ENCODE data around the gene NAP1L1. TPM values are rescaled to one million over a fixed set of nuclear protein-coding genes. Genes with fewer than 3 reads are reported as not detected.

NAP1L1 gene
- total RNA-seq, 2 experiments from 2014 or later: 646 to 654 TPM

GRCh38 chr12:76109879-76110278, 25.4 kb upstream of the NAP1L1 start:
- ATAC-seq (ENCODE audit: poor library complexity): no peak
- no peak overlapping the region for H3K27ac ChIP-seq (ENCODE audit: low read depth in 1 of 2, low read length in 2 of 2)
- H3K27ac Mint-ChIP-seq: no peak overlapping the region

GRCh38 chr12:76108356-76108755, 23.9 kb upstream of the NAP1L1 start:
- intact Hi-C loops (cut with DNase I, micrococcal nuclease): no loop called here
- H3K27me3 ChIP-seq (ENCODE audit: control insufficient read depth in 1 of 2, insufficient read depth in 2 of 2, low read length in 2 of 2): no peaks in the 10 kb centered on the region
- H3K4me1 Mint-ChIP-seq (ENCODE audit: low read depth): no peaks in the 10 kb centered on the region
- CTCF ChIA-PET: interaction anchor here (0.6 kb wide), 1 partner anchor 39 kb away, joined by 3 read pairs; no protein-coding TSS in a partner anchor
- POLR2A ChIA-PET: no interaction called here
- ATAC-seq (ENCODE audit: poor library complexity) (no peak), DNase-seq (no peak)
- no peak overlapping the region for H3K27ac ChIP-seq (ENCODE audit: low read depth in 1 of 2, low read length in 2 of 2)
- no peaks in the 10 kb centered on the region for H3K36me3 Mint-ChIP-seq (ENCODE audit: low read depth)
- H3K4me1 ChIP-seq (ENCODE audit: insufficient read depth, low read length): no peaks in the 10 kb centered on the region
- TF ChIP-seq CTCF (IDR thresholded peaks at IDR 0.05): no peak
- no peaks in the 10 kb centered on the region for H3K9me3 ChIP-seq (ENCODE audit: control insufficient read depth in 1 of 2, insufficient read depth in 1 of 2, low read length in 2 of 2)
- H3K4me3 Mint-ChIP-seq: no peak overlapping the region
- H3K27ac Mint-ChIP-seq: no peak overlapping the region
- H3K27me3 Mint-ChIP-seq: peaks cover 4% of the 10 kb centered on the region
- H3K9me3 Mint-ChIP-seq: no peaks in the 10 kb centered on the region
- no peaks in the 10 kb centered on the region for H3K36me3 ChIP-seq (ENCODE audit: insufficient read depth, low read length)
- H3K4me3 ChIP-seq (ENCODE audit: low read length): no peak overlapping the region

More at GRCh38 chr12:76109879-76110278, 25.4 kb upstream of the NAP1L1 start:
- intact Hi-C loops (cut with DNase I, micrococcal nuclease): no loop called here
- Histone ChIP-seq H3K27me3 (ENCODE audit: control insufficient read depth in 1 of 2, insufficient read depth in 2 of 2, low read length in 2 of 2) (no peaks in the 10 kb centered on the region), H3K4me3 (ENCODE audit: low read length) (no peak overlapping the region), H3K4me1 (ENCODE audit: insufficient read depth, low read length) (no peaks in the 10 kb centered on the region), H3K36me3 (ENCODE audit: insufficient read depth, low read length) (no peaks in the 10 kb centered on the region), H3K9me3 (ENCODE audit: control insufficient read depth in 1 of 2, insufficient read depth in 1 of 2, low read length in 2 of 2) (no peaks in the 10 kb centered on the region)
- TF ChIP-seq CTCF (IDR thresholded peaks at IDR 0.05): no peak
- Mint-ChIP-seq H3K36me3 (ENCODE audit: low read depth) (no peaks in the 10 kb centered on the region), H3K4me1 (ENCODE audit: low read depth) (no peaks in the 10 kb centered on the region), H3K9me3 (no peaks in the 10 kb centered on the region), H3K4me3 (no peak overlapping the region), H3K27me3 (peaks cover 4% of the 10 kb centered on the region)
- DNase-seq: no peak
- ChIA-PET CTCF (interaction anchor here (1.0 kb wide), 1 partner anchor 16 kb away, joined by 3 read pairs; no protein-coding TSS in a partner anchor), POLR2A (no interaction called here)

GRCh38 chr12:76106631-76107030, 22.1 kb upstream of the NAP1L1 start:
- H3K9me3 Mint-ChIP-seq: no peaks in the 10 kb centered on the region
- ChIA-PET POLR2A (no interaction called here), CTCF (no interaction called here)
- TF ChIP-seq CTCF (IDR thresholded peaks at IDR 0.05): no peak
- Histone ChIP-seq H3K36me3 (ENCODE audit: insufficient read depth, low read length) (no peaks in the 10 kb centered on the region), H3K27ac (ENCODE audit: low read depth in 1 of 2, low read length in 2 of 2) (no peak overlapping the region), H3K9me3 (ENCODE audit: control insufficient read depth in 1 of 2, insufficient read depth in 1 of 2, low read length in 2 of 2) (no peaks in the 10 kb centered on the region), H3K4me3 (ENCODE audit: low read length) (no peak overlapping the region), H3K27me3 (ENCODE audit: control insufficient read depth in 1 of 2, insufficient read depth in 2 of 2, low read length in 2 of 2) (no peaks in the 10 kb centered on the region), H3K4me1 (ENCODE audit: insufficient read depth, low read length) (no peaks in the 10 kb centered on the region)
- DNase-seq (no peak), ATAC-seq (ENCODE audit: poor library complexity) (no peak)
- H3K27me3 Mint-ChIP-seq: peaks cover 4% of the 10 kb centered on the region
- H3K27ac Mint-ChIP-seq: no peak overlapping the region
- no peaks in the 10 kb centered on the region for H3K36me3 Mint-ChIP-seq (ENCODE audit: low read depth)
- intact Hi-C loops (cut with DNase I, micrococcal nuclease): no loop called here
- H3K4me3 Mint-ChIP-seq: no peak overlapping the region
- no peaks in the 10 kb centered on the region for H3K4me1 Mint-ChIP-seq (ENCODE audit: low read depth)

Data from CD4-positive, alpha-beta T cell (primary cell).